Hematopoietic multipotent progenitor cell treated with erythropoietin and hydrocortisone succinate and interleukin-3 and kit ligand, for 15 days (in vitro differentiated cells): ENCODE results near the gene MFAP5.
"Not testable (repeated sequence)": the region's sequence is repeated elsewhere in the genome, so short reads cannot be mapped to it uniquely, and the experiment has no call there.

Experiments
- DNase-seq: peaks from one replicate; pipeline ENCODE4 v3.0.0-alpha.2; 2015; ENCODE audit warnings: low spot score

Gene MFAP5

DNA sequence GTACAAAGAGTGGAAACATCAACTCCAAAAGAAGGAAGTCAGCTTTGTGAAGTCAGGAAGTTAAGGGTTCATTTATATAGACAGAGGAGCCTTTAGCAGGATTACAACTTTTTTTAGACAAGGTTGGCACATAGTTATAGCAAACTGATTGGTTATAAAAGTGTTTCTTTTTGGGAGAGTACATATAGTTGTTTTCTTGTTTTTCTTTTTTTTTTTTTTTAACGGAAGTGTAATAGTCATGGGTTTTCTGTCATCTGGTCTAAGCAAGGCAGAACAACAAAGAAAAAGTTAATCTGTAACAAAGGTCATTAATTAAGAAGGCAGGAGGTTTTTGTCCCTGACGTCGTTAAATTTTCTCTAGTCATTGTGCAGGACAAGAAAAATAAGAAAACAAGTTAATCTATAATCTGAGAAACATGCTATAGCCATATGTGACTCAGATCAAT, 13.0 kb upstream of the MFAP5 start:
- DNase-seq: no peak

DNA sequence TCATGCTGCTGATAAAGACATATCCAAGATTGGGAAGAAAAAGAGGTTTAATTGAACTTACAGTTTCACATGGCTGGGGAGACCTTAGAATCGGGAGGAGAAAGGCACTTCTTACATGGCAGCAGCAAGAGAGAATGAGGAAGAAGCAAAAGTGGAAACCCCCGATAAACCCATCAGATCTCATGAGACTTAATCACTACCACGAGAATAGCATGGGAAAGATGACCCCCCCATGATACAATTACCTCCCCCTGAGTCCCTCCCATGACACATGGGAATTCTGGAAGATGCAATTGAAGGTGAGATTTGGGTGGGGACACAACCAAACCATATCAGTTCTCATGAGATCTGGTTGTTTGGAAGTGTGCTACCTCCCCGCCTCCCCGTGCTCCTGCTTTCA, 9.8 kb upstream of the MFAP5 start:
- DNase-seq: no peak

DNA sequence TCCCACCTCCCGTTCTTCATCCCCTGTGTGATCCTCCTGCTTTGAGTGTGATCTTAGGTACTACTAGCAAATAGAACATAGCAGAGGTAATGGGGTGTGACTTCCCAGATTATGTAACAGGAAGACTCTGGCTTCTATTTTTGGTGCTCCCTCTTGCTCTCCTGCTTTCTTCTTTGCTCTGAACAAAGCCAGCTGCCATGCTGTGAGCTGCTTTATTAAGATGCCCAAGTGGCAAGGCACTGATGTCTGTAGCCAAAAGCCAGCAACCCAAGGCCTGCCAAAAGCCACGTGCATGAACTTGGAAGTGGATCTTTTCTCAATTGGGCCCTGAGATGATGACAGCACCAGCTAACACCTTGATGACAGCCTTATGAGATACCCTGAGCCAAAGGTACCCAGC, 5.8 kb upstream of the MFAP5 start:
- DNase-seq: no peak

DNA sequence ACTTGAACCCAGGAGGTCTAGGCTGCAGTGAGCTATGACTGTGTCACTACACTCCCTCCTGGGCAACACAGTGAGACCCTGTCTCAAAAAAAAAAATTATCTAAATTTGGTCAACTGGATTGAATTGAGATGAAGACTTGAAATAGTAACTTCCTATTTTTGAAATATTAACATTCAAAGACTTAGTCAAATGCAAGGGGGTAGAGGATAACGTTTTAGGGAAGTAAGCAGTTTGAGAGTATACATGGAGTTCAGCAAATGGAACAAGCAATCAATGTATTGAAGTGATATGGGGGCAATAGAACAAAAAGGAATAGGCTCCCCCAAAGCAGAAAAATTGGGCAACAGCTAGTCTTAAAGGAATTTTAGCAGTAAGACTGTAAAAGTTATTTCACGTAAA, 4.6 kb upstream of the MFAP5 start:
- DNase-seq: no peak

DNA sequence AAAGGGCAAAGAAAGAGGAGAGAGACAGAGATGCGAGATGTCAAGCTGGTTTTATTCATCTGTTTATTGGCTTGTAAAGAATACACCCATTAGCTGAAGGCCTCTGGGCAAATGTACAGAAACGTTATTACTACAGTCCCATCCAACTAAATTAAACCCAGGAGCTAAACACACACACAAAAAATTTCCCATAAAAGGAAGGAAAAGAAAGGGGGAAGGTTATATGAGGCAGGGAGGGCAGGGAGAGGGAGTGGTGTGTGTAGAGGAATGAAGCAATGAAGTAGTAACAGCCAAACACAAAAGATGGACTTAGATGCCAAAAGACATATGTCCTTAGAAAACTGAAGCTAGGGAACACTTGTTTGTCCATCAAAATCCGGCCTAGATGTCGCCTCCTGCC, 3.1 kb upstream of the MFAP5 start:
- no peak for DNase-seq

DNA sequence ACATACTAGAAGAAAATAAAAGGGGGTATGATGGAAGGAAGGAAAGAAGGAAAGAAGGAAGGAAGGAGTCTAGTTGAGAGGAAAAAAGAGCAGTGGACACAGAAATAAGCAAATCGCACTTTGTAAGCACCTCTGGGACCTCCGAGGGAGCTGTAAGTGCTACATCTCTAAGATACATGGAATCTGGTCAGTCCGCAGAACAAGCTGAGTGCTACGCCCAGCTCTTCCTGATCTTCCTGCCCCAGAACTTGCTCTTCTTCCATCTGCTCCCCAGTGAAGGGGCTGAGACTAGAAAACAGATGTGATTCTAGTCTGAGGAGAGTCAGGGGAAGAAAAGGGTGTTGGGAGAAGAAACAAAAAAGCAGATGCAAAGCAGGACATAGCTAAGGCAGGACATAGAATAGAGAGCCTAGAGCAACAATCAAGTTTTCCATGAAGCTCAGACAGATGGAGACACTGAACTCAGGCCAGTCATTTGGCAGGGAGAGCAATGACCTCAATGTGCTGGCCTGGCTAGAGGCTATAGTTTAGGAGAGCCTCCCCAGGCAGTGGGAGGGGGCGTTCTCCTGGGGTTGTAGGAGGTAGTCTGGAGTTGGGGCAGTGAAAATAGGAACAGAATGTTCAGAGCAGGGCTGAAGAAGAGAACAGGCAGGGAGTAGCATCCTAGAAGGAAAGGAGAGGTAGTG, 1.7 kb upstream of the MFAP5 start:
- DNase-seq: no peak

DNA sequence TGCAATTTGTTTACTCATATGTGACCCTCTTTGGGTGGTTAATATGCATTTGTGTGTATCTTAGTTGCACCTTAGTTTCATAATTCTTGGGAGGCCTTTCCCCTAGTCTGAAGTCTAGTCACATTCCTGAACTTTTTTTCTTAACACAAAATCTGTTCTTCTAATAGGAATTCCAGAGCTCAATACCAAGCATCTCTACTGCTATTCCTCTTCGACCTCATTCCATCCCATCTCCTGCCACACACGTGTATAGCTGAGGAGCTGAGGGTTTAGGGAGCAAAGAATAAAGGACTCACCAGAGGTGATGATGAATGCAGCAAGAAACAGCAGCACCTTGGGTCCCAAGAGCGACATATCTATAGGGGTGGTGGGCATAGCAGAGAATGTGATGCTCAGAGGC, 875 bp downstream of the MFAP5 start:
- no peak for DNase-seq

DNA sequence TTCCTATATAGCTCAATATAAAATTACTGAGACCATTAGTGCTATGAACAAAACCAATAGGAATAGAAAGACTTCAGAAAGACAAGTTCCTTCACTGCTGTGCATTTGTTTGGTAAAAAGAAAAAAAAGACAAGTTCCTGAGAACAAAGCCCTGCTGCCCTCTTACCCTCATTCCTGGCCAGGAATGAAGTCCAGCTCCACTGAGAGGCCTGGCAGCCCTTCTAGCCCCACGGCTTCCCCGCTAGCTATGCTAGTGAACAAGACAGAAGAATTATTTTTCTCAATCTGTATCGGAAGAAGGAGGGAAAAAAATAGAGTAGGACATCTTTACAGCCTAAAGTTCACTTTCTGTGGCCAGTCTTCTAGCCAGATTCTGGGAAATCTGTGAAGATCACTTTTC, 1.6 kb downstream of the MFAP5 start:
- no peak for DNase-seq

DNA sequence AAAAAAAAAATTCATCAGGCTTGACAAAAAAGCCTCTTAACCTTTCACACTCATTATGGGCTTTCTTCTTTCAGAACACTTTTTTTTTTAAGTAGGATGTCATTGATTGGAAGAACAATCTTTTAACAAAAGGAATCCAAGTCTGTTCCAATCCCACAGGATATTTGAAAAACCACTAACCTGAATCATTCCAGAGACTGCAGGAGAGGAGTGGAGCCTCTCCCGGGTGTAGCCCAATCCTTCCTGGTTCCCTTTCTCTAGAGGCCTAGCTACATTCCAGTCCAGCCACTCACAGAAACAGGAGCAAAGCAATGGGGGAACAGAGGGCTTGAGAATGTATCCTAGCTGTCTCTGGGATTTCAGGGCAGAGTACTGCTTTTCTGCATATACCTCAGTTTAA, 4.3 kb downstream of the MFAP5 start:
- no peak for DNase-seq

DNA sequence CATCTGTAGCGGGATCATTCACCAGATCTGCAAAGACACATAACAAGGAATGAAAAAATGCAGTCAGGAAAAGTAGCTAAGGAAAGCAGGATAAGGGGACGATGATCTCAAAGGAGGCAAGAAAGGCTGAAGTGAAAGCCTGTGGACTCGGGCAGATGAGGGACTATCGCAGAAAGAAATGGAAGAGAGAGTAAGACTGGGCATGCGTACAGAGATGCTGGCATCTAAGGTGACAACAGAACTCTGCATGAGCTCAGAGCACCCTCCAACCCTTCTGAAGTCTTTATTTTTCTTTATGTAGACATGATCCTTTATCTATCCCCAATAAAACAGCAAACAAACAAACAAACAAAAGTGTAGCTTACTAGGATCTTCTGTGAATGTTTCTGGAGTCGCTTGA, 7.2 kb downstream of the MFAP5 start:
- DNase-seq: no peak

DNA sequence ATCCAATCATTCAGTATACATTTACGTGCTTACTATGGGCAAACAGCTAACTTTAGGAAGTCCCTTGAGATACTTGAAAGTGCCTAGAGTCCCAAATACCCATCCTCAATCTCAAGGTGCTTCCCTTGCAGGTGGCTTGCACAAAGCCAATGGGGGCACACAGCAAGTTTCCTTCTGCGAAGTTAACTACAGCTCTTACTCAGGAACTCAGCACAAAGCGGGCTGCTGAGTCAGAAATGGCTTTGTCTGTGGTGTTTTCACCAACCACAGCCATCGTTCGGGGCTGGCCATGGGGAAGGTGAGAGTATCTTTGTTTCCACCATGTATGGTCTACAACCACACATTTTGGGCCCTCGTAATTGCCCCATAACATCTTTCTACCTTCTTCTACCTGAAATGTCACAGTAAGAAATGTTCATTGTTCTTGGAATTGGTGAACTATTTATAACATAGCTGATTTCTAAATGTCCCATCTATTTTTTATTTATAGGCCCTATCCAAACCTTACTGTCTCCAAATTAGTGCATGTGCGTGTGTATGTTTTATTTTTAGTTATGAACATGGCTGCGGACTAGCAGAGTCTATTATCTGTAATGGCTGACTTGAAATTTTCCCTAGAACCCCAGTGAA, 13.9 kb downstream of the MFAP5 start:
- DNase-seq: no peak

DNA sequence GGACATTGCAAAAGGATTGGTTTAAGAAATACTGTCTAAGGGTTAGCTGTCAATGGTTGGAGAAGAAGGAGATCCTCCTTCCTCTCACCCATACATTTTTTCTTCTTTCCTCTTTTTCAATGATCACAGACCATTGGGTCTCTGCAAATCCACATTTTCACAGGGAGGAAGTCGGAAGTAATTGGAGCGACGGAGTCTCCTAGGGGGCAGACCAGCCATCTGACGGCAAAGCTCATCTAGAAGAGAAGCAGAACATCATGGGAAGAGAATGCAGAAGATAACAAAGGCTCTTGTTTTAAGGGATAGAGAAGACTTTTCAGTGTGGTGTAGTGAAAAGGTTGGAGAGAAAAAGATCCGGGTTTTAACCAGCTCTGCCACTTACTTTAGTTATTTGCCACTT, 14.7 kb downstream of the MFAP5 start:
- no peak for DNase-seq

DNA sequence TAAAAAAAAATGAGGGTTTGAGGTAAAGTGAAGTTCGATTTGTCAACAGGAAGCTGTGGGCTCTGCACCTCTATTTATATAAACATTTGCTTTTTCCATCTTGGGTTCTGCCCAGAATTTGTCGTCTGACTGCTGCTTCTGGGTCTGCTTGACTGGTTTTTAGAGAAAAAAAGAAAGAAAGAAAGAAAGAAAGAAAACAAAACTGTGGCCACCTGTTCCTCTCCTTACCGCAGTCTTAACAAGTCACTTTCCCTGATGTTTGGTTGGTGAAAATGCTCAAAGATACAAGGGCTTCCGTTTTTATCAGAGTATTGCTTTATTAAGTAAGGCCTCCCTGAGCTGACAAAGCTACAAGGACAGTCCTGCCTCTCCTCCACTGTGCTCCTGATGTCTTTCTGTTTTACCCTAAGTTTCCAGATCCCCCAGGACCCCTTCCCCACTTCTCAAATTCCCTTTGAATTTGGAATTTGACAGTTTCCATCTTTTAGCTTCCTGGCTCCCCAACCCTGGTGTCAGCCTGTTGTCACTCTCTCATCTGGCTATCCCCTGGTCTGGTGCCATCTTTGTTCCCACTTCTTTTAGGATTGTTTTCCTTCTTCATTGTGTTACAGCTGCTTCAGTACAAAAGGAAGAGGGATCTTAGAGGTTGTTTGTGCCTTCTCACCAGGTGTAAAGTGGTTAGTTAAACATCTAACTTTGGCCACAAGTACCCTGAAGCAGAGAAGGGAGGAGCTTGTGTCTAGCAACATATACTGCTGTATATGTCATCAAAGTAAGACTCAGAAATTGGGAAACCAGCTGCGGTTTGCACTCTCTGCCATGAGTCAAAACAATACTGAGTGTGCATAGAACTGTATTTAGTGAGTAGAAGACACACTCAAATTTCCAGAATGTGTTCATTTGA, 18.0 kb downstream of the MFAP5 start:
- no peak for DNase-seq

DNA sequence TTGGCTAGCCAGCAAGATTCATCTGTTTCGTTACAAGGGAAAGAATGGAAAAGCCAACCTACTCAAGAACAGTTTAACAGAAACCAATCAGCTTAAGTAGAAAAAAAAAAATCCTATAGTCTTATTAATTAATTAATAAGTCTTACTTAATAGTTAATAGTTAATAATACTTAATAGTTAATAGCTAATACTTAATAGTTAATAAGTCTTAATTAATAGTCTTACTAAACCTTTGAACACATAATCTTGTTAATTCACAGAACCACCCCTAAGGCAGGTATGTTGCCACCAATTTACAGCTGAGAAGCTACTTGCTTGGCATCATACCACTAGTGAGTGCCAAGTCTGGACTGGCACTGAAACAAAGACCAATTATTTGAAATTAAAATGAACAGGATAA, 19.9 kb downstream of the MFAP5 start:
- DNase-seq: no peak

DNA sequence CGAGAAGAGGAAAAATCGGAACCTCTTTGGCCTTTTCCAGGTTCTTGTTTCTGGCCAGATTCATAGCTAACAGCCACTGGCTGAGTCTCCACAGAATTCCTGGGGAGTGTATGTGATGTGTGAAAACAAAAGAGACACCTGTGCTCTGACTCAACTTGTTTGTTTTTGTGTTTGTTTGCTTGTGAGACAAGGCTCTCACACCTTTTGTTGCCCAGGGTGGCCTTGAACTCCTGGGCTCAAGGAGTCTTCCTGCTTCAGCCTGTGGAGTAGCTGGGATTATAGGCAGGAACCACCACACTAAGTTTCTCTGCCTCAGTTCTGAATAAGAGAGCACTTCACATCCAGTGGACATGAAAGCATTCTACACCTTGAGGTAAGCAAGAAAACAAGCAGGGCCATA, 22.7 kb downstream of the MFAP5 start:
- no peak for DNase-seq

DNA sequence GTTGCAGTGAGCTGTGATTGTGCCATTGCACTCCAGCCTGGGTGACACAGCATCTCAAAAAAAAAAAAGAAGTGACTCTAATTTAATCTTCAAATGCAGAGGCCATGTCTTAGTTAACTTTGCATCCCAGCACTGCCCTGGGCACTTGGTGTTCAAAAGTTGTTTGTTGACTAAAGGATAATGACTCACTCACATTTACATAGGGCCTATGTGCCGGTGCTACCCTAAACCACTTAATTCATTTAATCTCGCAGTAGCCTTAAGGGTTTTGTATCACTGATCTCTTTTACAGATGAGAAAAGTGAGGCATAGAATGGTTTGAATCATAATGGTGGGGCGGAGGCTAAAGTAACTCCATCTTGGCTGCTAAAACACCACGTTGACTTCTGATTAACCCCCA, 23.7 kb downstream of the MFAP5 start:
- no peak for DNase-seq

DNA sequence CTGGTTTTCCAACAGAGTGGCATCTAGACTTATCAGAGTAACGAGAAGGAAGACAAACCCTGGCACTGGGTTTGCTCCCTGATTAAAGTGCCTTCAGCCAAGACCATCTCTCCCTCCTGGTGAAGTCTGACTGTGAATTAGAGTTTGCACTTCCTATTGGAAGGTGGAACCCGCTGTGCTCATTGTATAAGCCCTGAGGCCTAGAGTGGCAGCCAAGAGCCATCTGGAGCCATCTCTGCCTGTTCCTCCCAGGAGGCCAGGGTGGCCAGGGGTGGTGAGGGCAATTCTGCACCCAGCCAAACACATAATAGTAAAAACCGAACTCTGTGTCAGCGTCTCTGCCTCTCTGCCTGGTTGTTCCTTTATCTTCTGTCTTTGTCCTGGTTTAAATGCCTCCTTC, 25.0 kb downstream of the MFAP5 start:
- no peak for DNase-seq

DNA sequence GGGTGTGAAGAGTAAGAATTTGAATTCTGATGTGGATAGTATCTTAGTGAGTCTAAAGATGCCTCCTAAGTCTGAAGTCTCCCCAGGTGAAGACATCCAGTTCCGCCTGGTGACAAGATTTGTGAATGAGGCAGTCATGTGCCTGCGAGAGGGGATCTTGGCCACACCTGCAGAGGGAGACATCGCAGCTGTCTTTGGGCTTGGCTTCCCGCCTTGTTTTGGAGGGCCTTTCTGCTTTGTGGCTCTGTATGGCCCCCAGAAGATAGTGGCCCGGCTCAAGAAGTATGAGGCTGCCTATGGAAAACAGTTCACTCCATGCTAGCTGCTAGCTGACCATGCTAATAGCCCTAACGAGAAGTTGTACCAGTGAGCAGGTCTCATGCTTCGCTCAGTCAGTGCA, 25.4 kb downstream of the MFAP5 start:
- no peak for DNase-seq

DNA sequence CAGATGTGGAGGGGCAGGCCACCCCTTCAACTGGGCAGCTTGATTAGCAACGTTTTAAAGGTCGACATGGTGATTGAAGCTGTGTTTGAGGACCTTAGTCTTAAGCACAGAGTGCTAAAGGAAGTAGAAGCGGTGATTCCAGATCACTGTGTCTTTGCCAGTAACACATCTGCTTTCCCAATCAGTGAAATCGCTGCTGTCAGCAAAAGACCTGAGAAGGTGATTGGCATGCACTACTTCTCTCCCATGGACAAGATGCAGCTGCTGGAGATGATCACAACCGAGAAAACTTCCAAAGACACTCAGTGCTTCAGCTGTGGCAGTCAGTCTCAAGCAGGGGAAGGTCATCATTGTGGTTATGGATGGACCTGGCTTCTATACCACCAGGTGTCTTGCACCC, 26.0 kb downstream of the MFAP5 start:
- no peak for DNase-seq

DNA sequence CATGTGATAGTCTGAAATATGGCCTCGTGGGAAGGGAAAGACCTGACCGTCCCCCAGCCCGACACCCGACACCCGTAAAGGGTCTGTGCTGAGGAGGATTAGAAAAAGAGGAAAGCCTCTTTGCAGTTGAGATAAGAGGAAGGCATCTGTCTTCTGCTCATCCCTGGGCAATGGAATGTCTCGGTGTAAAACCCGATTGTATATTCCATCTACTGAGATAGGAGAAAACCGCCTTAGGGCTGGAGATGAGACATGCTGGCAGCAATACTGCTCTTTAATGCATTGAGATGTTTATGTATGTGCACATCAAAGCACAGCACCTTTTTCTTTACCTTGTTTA, 26.6 kb downstream of the MFAP5 start:
- DNase-seq: not testable (repeated sequence)

DNA sequence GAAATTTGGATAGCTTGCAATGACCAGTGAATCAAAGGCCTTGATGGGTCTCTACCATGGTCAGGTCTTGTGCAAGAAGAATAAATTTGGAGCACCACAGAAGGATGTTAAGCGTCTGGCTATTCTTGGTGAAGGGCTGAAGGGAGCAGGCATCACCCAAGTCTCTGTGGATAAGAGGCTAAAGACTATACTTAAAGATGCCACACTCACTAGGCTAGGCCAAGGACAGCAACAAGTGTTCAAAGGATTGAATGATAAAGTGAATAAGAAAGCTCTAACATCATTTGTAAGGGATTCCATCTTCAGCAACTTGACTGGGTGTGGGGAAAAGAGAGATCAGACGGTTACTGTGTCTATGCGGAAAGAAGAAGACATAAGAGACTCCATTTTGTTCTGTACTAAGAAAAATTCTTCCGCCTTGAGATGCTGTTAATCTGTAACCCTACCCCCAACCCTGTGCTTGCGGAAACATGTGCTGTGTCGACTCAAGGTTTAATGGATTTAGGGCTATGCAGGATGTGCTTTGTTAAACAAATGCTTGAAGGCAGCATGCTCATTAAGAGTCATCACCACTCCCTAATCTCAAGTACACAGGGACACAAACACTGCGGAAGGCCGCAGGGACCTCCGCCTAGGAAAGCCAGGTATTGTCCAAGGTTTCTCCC, 27.2 kb downstream of the MFAP5 start:
- not testable (repeated sequence) for DNase-seq

DNA sequence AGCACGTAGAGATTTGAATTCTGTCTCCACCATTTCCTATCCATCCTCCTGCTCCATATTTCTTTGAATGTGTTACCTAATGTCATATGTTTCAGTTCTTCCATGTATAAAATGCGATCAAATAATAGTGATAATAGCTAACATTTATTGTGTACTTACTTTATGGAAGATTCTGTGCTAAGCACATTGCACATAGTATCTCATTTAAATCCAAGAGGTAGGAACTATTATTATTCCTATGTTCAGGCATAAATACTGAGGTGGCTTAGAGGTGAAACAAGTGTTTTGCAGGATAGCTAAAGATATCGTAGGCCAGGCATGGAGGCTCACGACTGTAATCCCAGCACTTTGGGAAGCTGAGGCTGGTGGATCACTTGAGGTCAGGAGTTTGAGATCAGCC, 32.5 kb downstream of the MFAP5 start:
- no peak for DNase-seq
